Middle frontal gyrus (tissue), 1 donor: ENCODE data around the gene TBPL1.
"Not testable (repeated sequence)": the region's sequence is repeated elsewhere in the genome, so short reads cannot be mapped to it uniquely, and the experiment has no call there.

Experiments used
- DNase-seq: peaks from one replicate; pipeline ENCODE4 v3.0.0-alpha.2; 2015; ENCODE audit warnings: low spot score; ENCODE audit errors: extremely low spot score

The TBPL1 gene

GRCh38 chr6:133953634-133954415 is 801 bp downstream of the TBPL1 start:
- DNase-seq = no peak

- no peak for DNase-seq
Observed at GRCh38 chr6:133954657-133955576, 1.9 kb downstream of the TBPL1 start.

GRCh38 chr6:133955582-133956415 is 2.8 kb downstream of the TBPL1 start:
- no peak for DNase-seq

GRCh38 chr6:133956416-133957049 is 3.5 kb downstream of the TBPL1 start:
- DNase-seq = no peak

- DNase-seq = no peak
Observed at GRCh38 chr6:133957227-133957626, 4.2 kb downstream of the TBPL1 start.

- DNase-seq = no peak
Observed at GRCh38 chr6:133957780-133958242, 4.8 kb downstream of the TBPL1 start.

GRCh38 chr6:133958791-133959190 is 5.8 kb downstream of the TBPL1 start:
- no peak for DNase-seq

- no peak for DNase-seq
Observed at GRCh38 chr6:133959667-133960368, 6.8 kb downstream of the TBPL1 start.

- DNase-seq = no peak
Observed at GRCh38 chr6:133961831-133962230, 8.8 kb downstream of the TBPL1 start.

GRCh38 chr6:133964052-133964451 is 11.0 kb downstream of the TBPL1 start:
- DNase-seq = no peak

- DNase-seq = no peak
Observed at GRCh38 chr6:133964702-133965101, 11.7 kb downstream of the TBPL1 start.

GRCh38 chr6:133965817-133966360 is 12.9 kb downstream of the TBPL1 start:
- DNase-seq = no peak

GRCh38 chr6:133966654-133967329 is 13.8 kb downstream of the TBPL1 start:
- DNase-seq = no peak

GRCh38 chr6:133967347-133967746 is 14.3 kb downstream of the TBPL1 start:
- DNase-seq = no peak

- not testable (repeated sequence) for DNase-seq
Observed at GRCh38 chr6:133967835-133968234, 14.8 kb downstream of the TBPL1 start.

GRCh38 chr6:133969285-133969920 is 16.4 kb downstream of the TBPL1 start:
- DNase-seq = no peak

- DNase-seq = no peak
Observed at GRCh38 chr6:133969921-133970295, 16.9 kb downstream of the TBPL1 start.

- no peak for DNase-seq
Observed at GRCh38 chr6:133971861-133972260, 18.8 kb downstream of the TBPL1 start.

GRCh38 chr6:133972388-133972787 is 19.4 kb downstream of the TBPL1 start:
- DNase-seq = no peak
